HFFc6 (cell line): ENCODE data around the gene TIMM44. TPM values are rescaled to one million over a fixed set of nuclear protein-coding genes. Genes with fewer than 3 reads are reported as not detected.

Experiments used
- DNase-seq: peaks from one replicate; pipeline ENCODE4 v3.0.0-alpha.2; 2018
- H3K27ac Mint-ChIP-seq: 2 replicates; pipeline ENCODE4 v1.8.0; 2020; ENCODE audit warnings: mild to moderate bottlenecking, mixed read lengths
- H3K27me3 Mint-ChIP-seq: 2 replicates; pipeline ENCODE4 v1.8.0; 2021; ENCODE audit warnings: mild to moderate bottlenecking, moderate library complexity, mixed read lengths; ENCODE audit not compliant: insufficient read depth
- H3K36me3 Mint-ChIP-seq: 2 replicates; pipeline ENCODE4 v1.8.0; 2021; ENCODE audit warnings: low read depth, mixed read lengths
- H3K4me1 Mint-ChIP-seq: 2 replicates; pipeline ENCODE4 v1.8.0; 2020; ENCODE audit warnings: low read depth, mixed read lengths
- H3K4me3 Mint-ChIP-seq: 2 replicates; pipeline ENCODE4 v1.8.0; 2020; ENCODE audit warnings: mild to moderate bottlenecking, moderate library complexity, mixed read lengths
- H3K9me3 Mint-ChIP-seq: 2 replicates; pipeline ENCODE4 v1.8.0; 2020; ENCODE audit warnings: mild to moderate bottlenecking, mixed read lengths
- total RNA-seq, 6 experiments: library from RNA; stranded (reverse); fragmentation: NEBNext Ultra II Directional; extraction: Animal tissue kit (Norgen Biotek cat#: 25700); gene quantifications; 2 replicates in 1 of 6; 3 replicates in 5 of 6; pipeline ENCODE4 v1.2.3, GENCODE V29; 2021
- TF ChIP-seq, protein P1 (sequence below): fragments of 200-600 bp; sonication (generic); IDR thresholded peaks from 2 replicates; pipeline ENCODE4 v1.5.0; 2021; ENCODE audit warnings: antibody characterized with exemption, mild to moderate bottlenecking

TIMM44 gene
- total RNA-seq, 6 experiments from 2014 or later, result 42.9 to 53.5 (median 46.1) TPM

DNA sequence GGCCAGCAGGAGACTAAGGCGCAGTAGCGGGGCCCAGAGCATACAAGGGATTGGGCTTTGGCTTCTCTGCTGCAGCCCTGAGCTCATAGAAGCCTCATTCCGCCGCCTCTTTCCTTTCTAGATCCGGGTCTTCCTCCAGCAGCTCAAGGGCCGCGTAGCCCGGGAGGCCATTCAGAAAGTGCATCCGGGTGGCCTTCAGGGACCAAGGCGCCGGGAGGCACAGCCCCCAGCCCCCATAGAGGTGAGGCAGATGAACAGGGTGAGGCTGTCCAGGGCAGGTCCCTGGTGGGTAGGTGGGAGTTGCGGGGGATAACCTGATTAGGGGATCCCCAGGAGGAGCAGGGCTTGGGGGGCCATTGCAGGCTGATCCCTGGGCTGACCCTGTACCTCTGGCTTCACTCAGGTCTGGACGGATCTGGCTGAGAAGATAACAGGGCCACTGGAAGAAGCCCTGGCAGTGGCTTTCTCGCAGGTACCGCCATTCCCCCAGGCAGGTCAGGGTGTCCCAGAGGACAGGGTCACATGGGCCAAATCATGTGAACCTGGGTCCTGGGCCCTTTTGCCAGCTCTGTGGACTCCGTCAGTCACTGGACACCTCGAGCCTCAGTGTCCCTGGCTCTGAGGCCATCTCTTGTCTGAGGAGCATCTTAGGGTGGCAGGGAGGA, 22.0 kb downstream of the TIMM44 start:
- Mint-ChIP-seq H3K36me3 (no peaks in the 10 kb centered on the region), H3K4me3 (peak overlapping the region; percentile 89), H3K27ac (peak overlapping the region; percentile 92), H3K9me3 (no peaks in the 10 kb centered on the region), H3K27me3 (peaks cover 5% of the 10 kb centered on the region), H3K4me1 (peaks cover 14% of the 10 kb centered on the region)
- TF ChIP-seq, protein P1, sequence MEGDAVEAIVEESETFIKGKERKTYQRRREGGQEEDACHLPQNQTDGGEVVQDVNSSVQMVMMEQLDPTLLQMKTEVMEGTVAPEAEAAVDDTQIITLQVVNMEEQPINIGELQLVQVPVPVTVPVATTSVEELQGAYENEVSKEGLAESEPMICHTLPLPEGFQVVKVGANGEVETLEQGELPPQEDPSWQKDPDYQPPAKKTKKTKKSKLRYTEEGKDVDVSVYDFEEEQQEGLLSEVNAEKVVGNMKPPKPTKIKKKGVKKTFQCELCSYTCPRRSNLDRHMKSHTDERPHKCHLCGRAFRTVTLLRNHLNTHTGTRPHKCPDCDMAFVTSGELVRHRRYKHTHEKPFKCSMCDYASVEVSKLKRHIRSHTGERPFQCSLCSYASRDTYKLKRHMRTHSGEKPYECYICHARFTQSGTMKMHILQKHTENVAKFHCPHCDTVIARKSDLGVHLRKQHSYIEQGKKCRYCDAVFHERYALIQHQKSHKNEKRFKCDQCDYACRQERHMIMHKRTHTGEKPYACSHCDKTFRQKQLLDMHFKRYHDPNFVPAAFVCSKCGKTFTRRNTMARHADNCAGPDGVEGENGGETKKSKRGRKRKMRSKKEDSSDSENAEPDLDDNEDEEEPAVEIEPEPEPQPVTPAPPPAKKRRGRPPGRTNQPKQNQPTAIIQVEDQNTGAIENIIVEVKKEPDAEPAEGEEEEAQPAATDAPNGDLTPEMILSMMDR, result no peak
- DNase-seq, result no peak

DNA sequence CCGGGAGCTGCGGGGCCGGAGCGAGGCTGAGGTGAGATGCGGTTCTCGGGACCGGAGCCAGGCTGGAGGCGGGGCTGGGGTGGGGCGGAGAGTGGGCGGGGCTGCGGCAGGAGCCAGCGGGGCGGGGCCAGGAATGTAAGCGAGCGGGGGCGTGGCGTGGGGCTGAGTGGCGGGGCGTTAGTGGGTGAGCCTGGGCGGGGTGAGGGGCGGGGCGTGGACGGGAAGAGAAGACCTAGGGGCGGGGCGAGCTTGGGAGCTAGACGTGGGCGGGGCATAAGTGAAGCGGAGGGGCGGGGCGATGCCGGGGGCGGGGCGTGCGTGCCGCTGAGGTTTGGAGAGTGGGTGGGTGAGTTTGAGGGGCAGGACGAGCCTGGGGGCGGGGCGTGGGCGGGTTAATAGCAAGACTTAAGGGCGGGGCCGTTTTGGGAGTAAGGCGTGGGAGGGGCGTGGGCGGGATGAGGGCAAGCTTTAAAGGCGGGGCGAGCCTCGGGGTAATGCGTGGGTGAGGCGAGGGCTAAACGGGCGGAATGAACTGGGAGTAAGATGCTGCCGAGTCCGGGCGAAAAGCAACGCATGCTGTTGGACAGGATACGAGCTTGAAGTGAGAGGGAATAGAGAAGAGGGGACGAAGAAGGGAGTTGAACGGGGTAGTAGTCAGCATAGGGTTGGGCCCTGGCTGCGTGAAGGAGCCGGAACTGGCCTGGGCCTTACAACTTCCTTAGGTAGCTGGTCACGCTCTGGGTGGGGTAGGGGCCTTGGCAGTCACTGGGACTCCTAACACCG, 22.8 kb downstream of the TIMM44 start:
- Mint-ChIP-seq H3K36me3 (no peaks in the 10 kb centered on the region), H3K4me3 (peak overlapping the region; percentile 89), H3K27ac (peak overlapping the region; percentile 92), H3K9me3 (no peaks in the 10 kb centered on the region), H3K4me1 (peaks cover 15% of the 10 kb centered on the region), H3K27me3 (peaks cover 5% of the 10 kb centered on the region)
- TF ChIP-seq, protein P1, result no peak
- peak; percentile 95 for DNase-seq

DNA sequence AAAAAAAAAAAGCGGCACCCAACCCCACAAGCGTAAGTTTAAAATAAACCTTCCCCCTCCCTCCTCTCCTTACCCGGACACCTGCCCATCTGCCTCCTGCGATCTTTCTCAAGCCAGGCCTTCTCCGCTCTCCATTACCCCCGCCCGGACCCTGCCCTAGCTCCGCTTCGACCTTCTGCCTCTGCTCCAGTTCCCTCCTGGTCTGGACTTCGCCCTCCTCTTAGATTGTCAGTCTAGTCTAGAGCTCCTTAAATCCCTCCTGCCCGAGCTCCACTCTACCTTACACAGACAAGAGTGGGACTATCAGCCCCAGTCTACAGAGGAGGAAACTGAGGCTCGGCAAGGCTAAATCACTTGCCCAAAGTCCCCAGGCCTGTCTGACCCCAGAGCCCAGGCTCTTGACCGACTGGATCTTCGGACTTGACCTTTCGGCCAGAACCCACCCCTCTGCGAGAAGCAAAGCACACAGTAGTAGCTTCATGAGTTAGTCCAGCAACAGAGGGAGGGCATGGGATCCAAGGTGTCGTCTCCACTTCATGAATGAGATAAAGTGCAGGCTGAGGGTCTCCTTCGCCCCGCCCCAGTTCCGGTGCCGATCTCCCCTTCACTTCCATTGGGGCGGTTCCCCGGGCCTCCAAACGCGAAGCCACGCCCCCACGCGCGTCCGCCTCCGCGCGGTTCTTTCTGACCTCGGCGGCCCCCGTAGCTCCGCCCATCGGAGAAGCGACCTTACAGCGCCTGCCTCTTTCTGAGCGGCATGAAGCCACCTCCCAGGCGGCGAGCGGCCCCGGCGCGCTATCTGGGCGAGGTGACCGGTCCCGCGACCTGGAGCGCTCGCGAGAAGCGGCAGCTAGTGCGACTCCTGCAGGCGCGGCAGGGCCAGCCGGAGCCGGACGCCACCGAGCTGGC, 23.6 kb downstream of the TIMM44 start, which contains the start of gene SNAPC2:
Gene SNAPC2 (plus strand): TSS at position 729 of the 909 bp plus-strand sequence. CDS start 29 bp downstream, at position 758.
- Mint-ChIP-seq H3K27me3 (peaks cover 6% of the 10 kb centered on the region), H3K27ac (peak within 1 kb of the TSS; percentile 92), H3K36me3 (no peaks in the 10 kb centered on the region), H3K4me3 (peak within 1 kb of the TSS; percentile 89), H3K4me1 (peaks cover 19% of the 10 kb centered on the region), H3K9me3 (no peaks in the 10 kb centered on the region)
- peak; percentile 96 for DNase-seq
- TF ChIP-seq, protein P1, result peak; percentile 46

DNA sequence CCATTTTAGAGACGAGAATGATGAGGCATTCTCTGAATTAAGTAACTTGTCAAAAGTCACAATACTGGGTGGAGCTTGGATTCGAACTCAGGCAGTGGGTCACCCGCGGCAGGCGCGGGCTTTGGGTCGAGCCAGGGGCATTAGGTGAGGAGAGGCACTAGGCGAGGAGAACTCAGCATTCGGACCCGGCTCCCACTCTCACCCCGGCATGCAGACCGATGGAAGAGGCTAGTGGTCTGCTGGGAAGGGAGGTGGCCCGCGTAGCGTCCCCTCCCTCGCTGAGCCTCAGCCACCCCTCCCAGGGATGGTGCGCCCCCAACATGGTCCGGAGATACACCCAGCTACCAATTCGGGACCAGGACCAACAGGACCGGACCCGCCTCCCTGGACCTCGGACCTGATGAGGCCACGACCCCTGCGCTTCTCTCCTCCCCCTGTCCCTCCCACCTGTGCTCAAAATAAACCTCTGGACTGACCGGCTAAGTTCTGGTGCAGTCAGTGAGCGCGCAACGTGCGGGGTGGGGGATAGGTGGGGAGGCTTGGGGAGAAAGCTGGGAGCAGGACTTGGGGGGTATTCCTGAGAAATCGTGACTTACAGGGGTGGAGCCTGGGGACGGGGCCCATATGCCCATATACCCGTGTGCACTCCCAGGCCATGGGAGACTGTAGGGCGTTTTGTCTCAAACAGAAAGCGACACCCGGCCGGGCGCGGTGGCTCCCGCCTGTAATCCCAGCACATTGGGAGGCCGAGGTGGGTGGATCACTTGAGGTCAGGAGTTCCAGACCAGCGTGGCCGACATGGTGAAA, 24.6 kb downstream of the TIMM44 start:
- Mint-ChIP-seq H3K27me3 (peaks cover 6% of the 10 kb centered on the region), H3K27ac (no peak overlapping the region), H3K36me3 (no peaks in the 10 kb centered on the region), H3K4me3 (peak overlapping the region; percentile 84), H3K4me1 (peaks cover 19% of the 10 kb centered on the region), H3K9me3 (no peaks in the 10 kb centered on the region)
- TF ChIP-seq, protein P1, result no peak
- no peak for DNase-seq
